Activated CD8-positive, alpha-beta T cell treated with anti-CD3 and anti-CD28 coated beads, Interleukin-2, amount 10 ng/mL, durations not matched to agents 7 days and 5 days (primary cell): ENCODE measurements around the gene SEC23A. TPM values are rescaled to one million over a fixed set of nuclear protein-coding genes. Genes with fewer than 3 reads are reported as not detected.
"Not testable (repeated sequence)": the region's sequence is repeated elsewhere in the genome, so short reads cannot be mapped to it uniquely, and the experiment has no call there.

Source experiments
- ATAC-seq: fragments of 150-1000 bp; cut with Tn5 transposase; one replicate; pipeline ENCODE4 v1.10.0; 2021; ENCODE audit warnings: moderate library complexity
- CTCF ChIA-PET: fragments of 350-600 bp; sonication (Branson Sonifier 250); formaldehyde crosslinking; loops from one replicate; lab custom pipeline; 2021; ENCODE audit warnings: antibody characterized with exemption; lab: Charles Lee
- POLR2A ChIA-PET: fragments of 350-600 bp; sonication (Branson Sonifier 250); formaldehyde crosslinking; loops from one replicate; lab custom pipeline; 2021; ENCODE audit warnings: antibody characterized with exemption; lab: Charles Lee
- DNase-seq: peaks from one replicate; pipeline ENCODE4 v3.0.0-alpha.2; 2020
- H3K27ac Mint-ChIP-seq: one replicate; pipeline ENCODE4 v1.8.0; 2021; ENCODE audit warnings: mild to moderate bottlenecking, mixed read lengths
- H3K27me3 Mint-ChIP-seq: one replicate; pipeline ENCODE4 v1.8.0; 2021; ENCODE audit warnings: low read depth, mixed read lengths
- H3K36me3 Mint-ChIP-seq: one replicate; pipeline ENCODE4 v1.8.0; 2021; ENCODE audit warnings: low read depth, mixed read lengths
- H3K4me1 Mint-ChIP-seq: one replicate; pipeline ENCODE4 v1.8.0; 2021; ENCODE audit warnings: low read depth, mixed read lengths
- H3K4me3 Mint-ChIP-seq: one replicate; pipeline ENCODE4 v1.8.0; 2021; ENCODE audit warnings: mild to moderate bottlenecking, mixed read lengths
- H3K9me3 Mint-ChIP-seq: one replicate; pipeline ENCODE4 v1.8.0; 2022; ENCODE audit warnings: mixed read lengths; ENCODE audit not compliant: insufficient read depth
- total RNA-seq, 2 experiments: library from RNA; stranded (reverse); gene quantifications; one replicate each; pipeline ENCODE4 v1.2.3, GENCODE V29; 2021

The SEC23A gene
- total RNA-seq, 2 experiments from 2014 or later = 48.2 to 50.2 TPM

- Mint-ChIP-seq H3K4me3 (no peak overlapping the region), H3K27ac (no peak overlapping the region), H3K9me3 (no peaks in the 10 kb centered on the region), H3K27me3 (no peaks in the 10 kb centered on the region), H3K36me3 (peaks cover 52% of the 10 kb centered on the region), H3K4me1 (peaks cover 12% of the 10 kb centered on the region)
- ChIA-PET POLR2A (interaction anchor here (0.5 kb wide), 1 partner anchor 11 kb away, joined by 3 read pairs; no protein-coding TSS in a partner anchor), CTCF (no interaction called here)
- DNase-seq (no peak), ATAC-seq (no peak)
Measured at GRCh38 chr14:39090548-39091111, 12.4 kb downstream of the SEC23A start.

- H3K27ac Mint-ChIP-seq = no peak overlapping the region
- no peak for ATAC-seq
- CTCF ChIA-PET = no interaction called here
- no peaks in the 10 kb centered on the region for H3K9me3 Mint-ChIP-seq
- peaks cover 58% of the 10 kb centered on the region for H3K36me3 Mint-ChIP-seq
- H3K27me3 Mint-ChIP-seq = no peaks in the 10 kb centered on the region
- no peak for DNase-seq
- H3K4me1 Mint-ChIP-seq = peaks cover 8% of the 10 kb centered on the region
- POLR2A ChIA-PET = no interaction called here
- H3K4me3 Mint-ChIP-seq = no peak overlapping the region
Measured at GRCh38 chr14:39087493-39087892, 15.5 kb downstream of the SEC23A start.

GRCh38 chr14:39085933-39086332, 17.1 kb downstream of the SEC23A start:
- no peaks in the 10 kb centered on the region for H3K4me1 Mint-ChIP-seq
- DNase-seq (no peak), ATAC-seq (no peak)
- H3K4me3 Mint-ChIP-seq = no peak overlapping the region
- ChIA-PET POLR2A (no interaction called here), CTCF (interaction anchor here (0.6 to 1.3 kb wide), 2 partner anchors 67 to 84 kb away, joined by 3 read pairs; partner anchors contain the start of gene TRAPPC6B)
- no peaks in the 10 kb centered on the region for H3K9me3 Mint-ChIP-seq
- H3K27ac Mint-ChIP-seq = no peak overlapping the region
- no peaks in the 10 kb centered on the region for H3K27me3 Mint-ChIP-seq
- H3K36me3 Mint-ChIP-seq = peaks cover 54% of the 10 kb centered on the region

- peaks cover 53% of the 10 kb centered on the region for H3K36me3 Mint-ChIP-seq
Measured at GRCh38 chr14:39083127-39083526, 19.9 kb downstream of the SEC23A start.

GRCh38 chr14:39080886-39081285, 22.1 kb downstream of the SEC23A start:
- Mint-ChIP-seq H3K36me3 (peaks cover 51% of the 10 kb centered on the region), H3K9me3 (no peaks in the 10 kb centered on the region), H3K4me3 (no peak overlapping the region), H3K4me1 (no peaks in the 10 kb centered on the region), H3K27ac (no peak overlapping the region), H3K27me3 (no peaks in the 10 kb centered on the region)
- CTCF ChIA-PET = interaction anchor here (0.7 to 1.2 kb wide), 3 partner anchors 10 to 65 kb away, joined by 3 read pairs; no protein-coding TSS in a partner anchor
- no peak for DNase-seq
- POLR2A ChIA-PET = interaction anchor here (0.6 kb wide), 1 partner anchor 16 kb away, joined by 3 read pairs; no protein-coding TSS in a partner anchor
- no peak for ATAC-seq

More at GRCh38 chr14:39083127-39083526, 19.9 kb downstream of the SEC23A start:
- Mint-ChIP-seq H3K9me3 (no peaks in the 10 kb centered on the region), H3K4me1 (no peaks in the 10 kb centered on the region), H3K27ac (no peak overlapping the region), H3K27me3 (no peaks in the 10 kb centered on the region), H3K4me3 (no peak overlapping the region)
- CTCF ChIA-PET = interaction anchor here (1.1 kb wide), 1 partner anchor 31 kb away, joined by 3 read pairs; the partner anchor contains the start of gene GEMIN2
- no peak for ATAC-seq
- POLR2A ChIA-PET = no interaction called here
- no peak for DNase-seq

GRCh38 chr14:39071096-39071495, 31.9 kb downstream of the SEC23A start:
- DNase-seq (no peak), ATAC-seq (no peak)
- no peaks in the 10 kb centered on the region for H3K4me1 Mint-ChIP-seq
- no peaks in the 10 kb centered on the region for H3K9me3 Mint-ChIP-seq
- POLR2A ChIA-PET = no interaction called here
- H3K36me3 Mint-ChIP-seq = peaks cover 44% of the 10 kb centered on the region
- H3K27me3 Mint-ChIP-seq = no peaks in the 10 kb centered on the region
- no peak overlapping the region for H3K27ac Mint-ChIP-seq
- CTCF ChIA-PET = interaction anchor here (1.3 kb wide), 1 partner anchor 10 kb away, joined by 3 read pairs; no protein-coding TSS in a partner anchor
- H3K4me3 Mint-ChIP-seq = no peak overlapping the region

- no peak overlapping the region for H3K4me3 Mint-ChIP-seq
- DNase-seq (no peak), ATAC-seq (no peak)
- no peak overlapping the region for H3K27ac Mint-ChIP-seq
- POLR2A ChIA-PET = no interaction called here
- CTCF ChIA-PET = interaction anchor here (1.3 kb wide), 1 partner anchor 12 kb away, joined by 3 read pairs; no protein-coding TSS in a partner anchor
- H3K9me3 Mint-ChIP-seq = no peaks in the 10 kb centered on the region
- no peaks in the 10 kb centered on the region for H3K27me3 Mint-ChIP-seq
- no peaks in the 10 kb centered on the region for H3K4me1 Mint-ChIP-seq
- H3K36me3 Mint-ChIP-seq = peaks cover 44% of the 10 kb centered on the region
Measured at GRCh38 chr14:39069923-39070322, 33.1 kb downstream of the SEC23A start.

- POLR2A ChIA-PET, H3K27ac Mint-ChIP-seq, H3K4me1 Mint-ChIP-seq, DNase-seq, H3K27me3 Mint-ChIP-seq, H3K4me3 Mint-ChIP-seq, H3K9me3 Mint-ChIP-seq, CTCF ChIA-PET, ATAC-seq: not testable (repeated sequence)
- H3K36me3 Mint-ChIP-seq = peaks cover 45% of the 10 kb centered on the region
Measured at GRCh38 chr14:39069169-39069805, 33.7 kb downstream of the SEC23A start.

GRCh38 chr14:39060818-39061437, 42.1 kb downstream of the SEC23A start:
- no peak for ATAC-seq
- no peak for DNase-seq
- Mint-ChIP-seq H3K9me3 (peaks cover 11% of the 10 kb centered on the region), H3K4me3 (no peak overlapping the region), H3K27ac (no peak overlapping the region), H3K36me3 (peaks cover 73% of the 10 kb centered on the region), H3K27me3 (no peaks in the 10 kb centered on the region), H3K4me1 (no peaks in the 10 kb centered on the region)
- CTCF ChIA-PET = no interaction called here
- POLR2A ChIA-PET = no interaction called here

- Mint-ChIP-seq H3K9me3 (peaks cover 15% of the 10 kb centered on the region), H3K4me3 (no peak overlapping the region), H3K4me1 (no peaks in the 10 kb centered on the region), H3K36me3 (peaks cover 82% of the 10 kb centered on the region), H3K27ac (no peak overlapping the region), H3K27me3 (no peaks in the 10 kb centered on the region)
- ChIA-PET POLR2A (no interaction called here), CTCF (no interaction called here)
- ATAC-seq (no peak), DNase-seq (no peak)
Measured at GRCh38 chr14:39055786-39056474, 47.1 kb downstream of the SEC23A start.

GRCh38 chr14:39052869-39053454, 50.1 kb downstream of the SEC23A start:
- ATAC-seq, DNase-seq, H3K27ac Mint-ChIP-seq, H3K4me3 Mint-ChIP-seq, CTCF ChIA-PET, H3K27me3 Mint-ChIP-seq, POLR2A ChIA-PET, H3K4me1 Mint-ChIP-seq: not testable (repeated sequence)
- Mint-ChIP-seq H3K9me3 (peaks cover 15% of the 10 kb centered on the region), H3K36me3 (peaks cover 74% of the 10 kb centered on the region)
